HG02610 (cell line): ENCODE measurements around the gene PLEKHA6.

ENCODE experiments used
- ATAC-seq: cut with Tn5 transposase; IDR thresholded peaks from one replicate; pipeline ENCODE4 v1.9.1; 2021; ENCODE audit warnings: mild to moderate bottlenecking, moderate library complexity; ENCODE audit not compliant: unreplicated experiment

PLEKHA6 gene

GRCh38 chr1:204192589-204193352 lies 167.0 kb downstream of the PLEKHA6 start:
- no peak for ATAC-seq

DNA sequence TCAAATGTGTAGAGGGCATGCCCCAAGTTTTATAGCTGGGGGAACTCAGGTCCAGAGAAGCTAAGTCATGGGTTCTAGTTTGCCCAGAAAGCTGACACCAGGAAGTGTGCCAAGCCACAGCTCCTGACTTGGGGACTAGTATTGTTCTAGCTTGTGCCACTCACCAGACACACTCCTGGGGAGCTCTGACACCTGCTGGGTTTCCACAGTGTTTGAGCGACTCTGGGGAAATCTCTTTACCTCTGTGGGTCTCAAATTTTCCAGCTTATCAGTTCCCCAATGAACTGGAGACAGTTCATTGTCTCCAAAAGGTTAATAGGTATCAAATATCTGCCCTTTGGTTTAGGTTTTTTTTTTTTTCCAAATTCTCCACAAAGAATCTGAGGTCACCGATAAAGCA lies 167.7 kb downstream of the PLEKHA6 start:
- ATAC-seq, result no peak

DNA sequence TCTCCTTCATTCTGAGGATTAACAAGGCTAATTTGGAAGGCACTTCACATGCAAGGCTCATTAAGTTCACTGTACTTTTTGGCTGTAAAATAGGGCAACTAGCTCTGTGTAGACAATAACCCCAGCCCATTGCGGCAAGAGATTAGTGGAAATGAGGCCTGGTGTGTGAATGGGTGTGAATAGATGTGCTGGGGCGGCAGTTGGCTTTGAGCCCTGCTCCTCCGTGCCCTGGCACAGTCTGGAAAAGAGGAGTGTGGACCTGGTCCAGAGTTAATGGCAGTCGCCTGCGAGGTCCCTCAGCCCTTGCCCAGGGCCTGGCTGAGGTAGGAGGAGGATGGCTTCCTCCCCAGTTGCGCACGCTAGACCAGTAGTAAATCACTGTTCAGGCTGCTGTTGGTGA lies 168.3 kb downstream of the PLEKHA6 start:
- no peak for ATAC-seq

DNA sequence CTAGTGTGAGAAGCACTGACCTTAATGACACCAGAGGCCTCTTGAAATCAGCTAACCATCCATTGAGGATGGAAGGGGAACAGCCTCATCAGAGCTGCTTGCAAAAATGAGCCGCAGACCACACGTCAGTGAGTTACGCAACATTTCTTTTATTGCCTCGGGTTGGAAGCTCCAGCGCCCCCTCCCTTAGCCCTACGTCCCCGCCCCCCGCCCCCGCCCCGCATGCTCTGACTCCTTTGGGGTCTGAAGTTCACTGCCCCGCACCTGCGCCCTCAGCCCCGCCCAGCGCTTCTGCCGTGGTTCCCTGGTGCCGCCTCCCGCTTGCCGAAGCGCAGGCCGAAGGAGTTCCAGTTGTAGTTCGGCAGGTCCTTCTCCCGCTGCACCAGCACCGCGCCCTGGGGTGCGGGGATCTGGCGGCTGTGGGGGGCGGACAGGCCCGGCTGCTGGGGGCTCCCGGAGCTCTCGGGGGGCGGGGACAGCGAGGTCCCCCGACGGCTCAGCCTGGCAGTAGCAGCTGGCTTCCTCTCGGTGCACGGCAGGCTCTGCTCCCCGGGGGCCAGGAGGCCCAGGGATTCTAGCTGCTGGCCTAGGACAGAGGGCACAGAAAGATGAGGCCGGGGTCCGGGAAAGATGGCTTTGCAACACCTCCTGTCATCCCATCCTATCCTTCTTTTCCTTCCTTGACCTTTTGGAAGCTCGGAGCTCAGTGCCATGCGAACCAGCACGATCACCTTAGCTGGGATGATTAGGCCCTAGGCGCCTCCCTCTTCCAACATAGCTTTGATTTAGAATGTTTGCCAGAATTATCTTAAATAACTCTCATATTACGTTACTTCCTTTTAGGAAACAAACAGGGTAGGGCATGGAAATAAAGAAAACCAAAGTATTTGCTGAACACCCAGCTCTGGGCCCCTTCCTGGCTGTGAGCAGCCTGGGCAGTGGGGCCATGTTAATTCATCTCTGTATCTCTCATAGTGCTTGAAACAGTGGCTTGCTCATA lies 169.2 kb downstream of the PLEKHA6 start:
- ATAC-seq, result no peak

GRCh38 chr1:204188959-204189639 lies 170.6 kb downstream of the PLEKHA6 start:
- no peak for ATAC-seq

- ATAC-seq, result no peak
Measured at GRCh38 chr1:204186597-204186996, 173.1 kb downstream of the PLEKHA6 start.

- no peak for ATAC-seq
Measured at GRCh38 chr1:204181116-204181515, 178.6 kb downstream of the PLEKHA6 start.

GRCh38 chr1:204180133-204180532 lies 179.6 kb downstream of the PLEKHA6 start:
- no peak for ATAC-seq

- ATAC-seq, result no peak
Measured at GRCh38 chr1:204178487-204179281, 181.0 kb downstream of the PLEKHA6 start.

- no peak for ATAC-seq
Measured at GRCh38 chr1:204177133-204177532, 182.6 kb downstream of the PLEKHA6 start.

GRCh38 chr1:204176049-204176448 lies 183.7 kb downstream of the PLEKHA6 start:
- ATAC-seq, result no peak

GRCh38 chr1:204174958-204175357 lies 184.8 kb downstream of the PLEKHA6 start:
- ATAC-seq, result no peak

- no peak for ATAC-seq
Measured at GRCh38 chr1:204172404-204173029, 187.2 kb downstream of the PLEKHA6 start.

- no peak for ATAC-seq
Measured at GRCh38 chr1:204171751-204172178, 188.0 kb downstream of the PLEKHA6 start.

DNA sequence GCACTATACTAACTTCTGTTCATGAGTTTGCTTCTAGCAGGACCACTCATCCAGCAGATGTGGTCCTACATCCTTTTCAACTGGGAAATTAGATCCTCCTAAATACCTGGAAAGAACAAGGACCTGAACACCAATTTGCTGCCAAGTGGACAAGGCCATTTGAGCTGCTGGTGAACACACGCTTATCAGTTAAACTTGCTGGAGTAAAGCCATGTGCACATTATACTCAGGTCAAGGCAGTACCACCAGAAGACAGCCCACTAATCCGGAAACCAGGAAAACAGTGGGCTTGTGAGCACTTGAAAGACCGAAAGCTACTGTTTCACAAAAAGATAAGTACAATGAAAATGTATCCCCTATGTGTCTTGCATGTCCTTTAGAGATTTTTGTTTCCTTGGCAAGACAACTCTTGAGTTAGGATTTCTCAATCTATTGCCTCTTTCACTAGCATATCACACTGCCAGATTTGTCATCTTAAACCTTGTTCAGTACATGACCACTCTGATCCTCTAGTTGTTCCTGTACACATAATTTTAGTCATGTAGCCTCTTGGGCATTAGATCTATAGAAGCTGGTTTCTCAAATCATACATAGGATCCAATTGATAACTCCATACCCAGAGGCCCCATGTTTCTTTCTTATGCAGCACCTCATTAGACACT lies 189.1 kb downstream of the PLEKHA6 start:
- ATAC-seq, result no peak

DNA sequence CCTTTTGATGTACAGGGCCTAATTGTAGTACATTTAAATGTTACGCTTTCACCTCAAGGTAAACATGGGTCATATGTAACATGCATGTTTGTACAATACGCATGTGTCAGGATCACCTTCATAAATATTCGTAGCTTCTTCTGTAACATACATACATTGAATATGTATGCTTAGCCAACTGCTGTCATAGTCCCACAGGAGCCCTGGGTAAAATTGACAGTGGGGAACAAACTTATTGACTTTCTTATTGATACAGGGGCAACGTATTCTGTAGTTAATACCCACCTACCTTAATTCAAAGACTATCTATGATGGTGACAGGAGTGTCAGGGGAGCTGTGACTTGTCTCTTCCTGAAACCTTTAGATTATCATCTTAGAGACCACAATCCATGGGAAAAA lies 189.9 kb downstream of the PLEKHA6 start:
- no peak for ATAC-seq
